Measurements from ENCODE around the gene RXRG. TPM values are rescaled to one million over a fixed set of nuclear protein-coding genes. Genes with fewer than 3 reads are reported as not detected.

The RXRG gene
- total RNA-seq, 1 donor from 2014 or later: not detected

- Mint-ChIP-seq H3K4me1 (ENCODE audit: unreplicated experiment) (peaks cover 15% of the 10 kb centered on the region), H3K27me3 (ENCODE audit: unreplicated experiment) (peaks cover 17% of the 10 kb centered on the region), H3K9me3 (ENCODE audit: unreplicated experiment) (no peaks in the 10 kb centered on the region), H3K4me3 (ENCODE audit: unreplicated experiment) (no peak overlapping the region), H3K27ac (ENCODE audit: unreplicated experiment) (no peak overlapping the region), H3K36me3 (ENCODE audit: unreplicated experiment) (no peaks in the 10 kb centered on the region)
- no peak for TF ChIP-seq CTCF (IDR thresholded peaks at IDR 0.05)
- no peak for DNase-seq (ENCODE audit: extremely low spot score, unreplicated experiment)
These were observed 49.0 kb downstream of the RXRG start for GRCh38 chr1:165395901-165396300.

DNA sequence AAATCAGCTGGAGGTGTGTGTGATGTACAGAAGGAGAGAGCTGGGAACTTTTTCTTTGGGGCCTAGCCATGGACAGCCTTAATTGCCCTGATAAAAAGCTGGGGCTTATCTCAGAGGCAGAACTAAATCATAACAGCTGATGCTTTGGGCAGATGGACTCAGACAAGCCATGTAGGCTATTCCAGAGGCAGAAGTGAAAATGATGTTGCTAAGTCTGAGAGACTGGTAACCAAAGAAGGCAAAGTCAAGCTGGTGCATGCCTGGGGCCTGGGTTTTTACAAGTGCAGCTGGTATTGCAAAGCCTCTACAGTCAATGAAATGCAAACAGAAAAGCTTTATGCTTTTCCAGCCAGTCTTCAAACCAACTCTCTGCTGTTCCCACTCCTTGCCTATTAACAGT, 49.4 kb downstream of the RXRG start:
- TF ChIP-seq CTCF (IDR thresholded peaks at IDR 0.05): no peak
- Mint-ChIP-seq H3K27me3 (ENCODE audit: unreplicated experiment) (peaks cover 21% of the 10 kb centered on the region), H3K4me1 (ENCODE audit: unreplicated experiment) (peaks cover 15% of the 10 kb centered on the region), H3K9me3 (ENCODE audit: unreplicated experiment) (no peaks in the 10 kb centered on the region), H3K27ac (ENCODE audit: unreplicated experiment) (no peak overlapping the region), H3K4me3 (ENCODE audit: unreplicated experiment) (no peak overlapping the region), H3K36me3 (ENCODE audit: unreplicated experiment) (no peaks in the 10 kb centered on the region)
- no peak for DNase-seq (ENCODE audit: extremely low spot score, unreplicated experiment)

DNA sequence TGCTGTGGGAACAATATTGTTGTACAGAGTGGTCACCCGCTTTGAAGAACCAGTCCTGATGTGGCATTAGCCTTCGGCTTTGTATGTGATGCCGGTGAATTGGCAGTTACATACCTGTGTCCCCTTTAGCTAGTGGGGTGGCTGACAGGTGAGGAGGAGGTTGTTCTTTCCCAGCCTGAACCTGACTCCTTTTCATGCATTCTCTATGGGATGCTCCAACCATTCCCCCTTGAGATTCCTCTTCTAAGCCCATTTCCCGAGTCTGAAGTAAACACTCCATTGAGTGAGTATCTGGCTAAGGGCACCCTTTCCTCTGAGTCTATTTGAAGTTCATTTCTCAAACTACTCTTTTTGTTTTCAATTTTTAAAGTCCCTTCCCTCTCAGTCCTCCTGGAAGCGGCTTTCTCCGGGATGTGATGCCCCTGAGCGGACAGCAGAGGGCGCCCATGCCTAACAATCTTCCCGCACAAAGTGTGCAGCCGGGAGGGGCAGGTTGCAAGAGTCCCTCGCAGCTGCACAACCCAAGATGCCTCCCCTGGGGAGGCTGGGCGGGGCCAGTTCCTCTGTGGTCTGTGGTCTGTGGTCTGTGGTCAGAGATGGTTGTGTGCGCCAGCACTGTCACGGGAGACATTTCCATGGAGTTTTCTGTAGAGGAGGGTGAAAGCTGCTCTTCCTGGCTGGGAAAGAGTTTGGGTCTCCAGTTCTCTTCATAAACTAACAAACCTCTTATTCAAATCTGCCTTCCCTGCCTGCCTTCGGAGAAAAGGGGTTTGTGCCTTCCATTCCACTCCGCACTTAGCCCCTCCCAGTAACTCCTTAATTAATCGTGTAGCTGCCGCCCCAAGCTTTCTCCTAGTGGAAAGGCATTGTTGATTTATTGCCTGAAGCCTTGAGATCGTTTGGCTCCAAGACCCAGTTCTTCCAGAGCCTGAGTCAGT, 52.0 kb downstream of the RXRG start:
- DNase-seq (ENCODE audit: extremely low spot score, unreplicated experiment): peak; percentile 96
- Mint-ChIP-seq H3K4me3 (ENCODE audit: unreplicated experiment) (peak overlapping the region; percentile 34), H3K9me3 (ENCODE audit: unreplicated experiment) (no peaks in the 10 kb centered on the region), H3K27ac (ENCODE audit: unreplicated experiment) (peak overlapping the region; percentile 41), H3K27me3 (ENCODE audit: unreplicated experiment) (peaks cover 40% of the 10 kb centered on the region), H3K36me3 (ENCODE audit: unreplicated experiment) (no peaks in the 10 kb centered on the region), H3K4me1 (ENCODE audit: unreplicated experiment) (peaks cover 11% of the 10 kb centered on the region)
- TF ChIP-seq CTCF (IDR thresholded peaks at IDR 0.05): peak; percentile 98

- no peak for TF ChIP-seq CTCF (IDR thresholded peaks at IDR 0.05)
- Mint-ChIP-seq H3K27me3 (ENCODE audit: unreplicated experiment) (peaks cover 65% of the 10 kb centered on the region), H3K27ac (ENCODE audit: unreplicated experiment) (no peak overlapping the region), H3K36me3 (ENCODE audit: unreplicated experiment) (no peaks in the 10 kb centered on the region), H3K4me3 (ENCODE audit: unreplicated experiment) (no peak overlapping the region), H3K4me1 (ENCODE audit: unreplicated experiment) (peaks cover 9% of the 10 kb centered on the region), H3K9me3 (ENCODE audit: unreplicated experiment) (no peaks in the 10 kb centered on the region)
- DNase-seq (ENCODE audit: extremely low spot score, unreplicated experiment): no peak
These were observed 55.3 kb downstream of the RXRG start for GRCh38 chr1:165389609-165390008.

- no peak overlapping the region for H3K27ac Mint-ChIP-seq (ENCODE audit: unreplicated experiment)
- no peaks in the 10 kb centered on the region for H3K9me3 Mint-ChIP-seq (ENCODE audit: unreplicated experiment)
- peaks cover 2% of the 10 kb centered on the region for H3K4me1 Mint-ChIP-seq (ENCODE audit: unreplicated experiment)
- TF ChIP-seq CTCF (IDR thresholded peaks at IDR 0.05): no peak
- no peak overlapping the region for H3K4me3 Mint-ChIP-seq (ENCODE audit: unreplicated experiment)
- no peaks in the 10 kb centered on the region for H3K36me3 Mint-ChIP-seq (ENCODE audit: unreplicated experiment)
- H3K27me3 Mint-ChIP-seq (ENCODE audit: unreplicated experiment): peaks cover 71% of the 10 kb centered on the region
- DNase-seq (ENCODE audit: extremely low spot score, unreplicated experiment): no peak
These were observed 57.0 kb downstream of the RXRG start for GRCh38 chr1:165387961-165388360.

Data from osteocyte (in vitro differentiated cells).